K562 (cell line): ENCODE measurements around the gene CYB5R4. TPM values are rescaled to one million over a fixed set of nuclear protein-coding genes. Genes with fewer than 3 reads are reported as not detected.
A peak's percentile ranks its signal among the peaks of the same experiment; 100 is the strongest.

Experiments used
- AFF1 ChIP-seq, 2 experiments: fragments of 450-650 bp; IDR thresholded peaks; 2 replicates each; pipeline ENCODE4 v1.6.1; 2018; ENCODE audit warnings: mild to moderate bottlenecking in 2 of 2, low read depth in 1 of 2; ENCODE audit not compliant: partially characterized antibody in 2 of 2
- ATF7 ChIP-seq: fragments of 450-650 bp; IDR thresholded peaks from 2 replicates; pipeline ENCODE4 v1.7.1; 2014; ENCODE audit warnings: mild to moderate bottlenecking, moderate library complexity
- ESRRB ChIP-seq: fragments of 250-450 bp; sonication (Bioruptor Pico); IDR thresholded peaks from 2 replicates; pipeline ENCODE4 v1.5.0; 2020; ENCODE audit warnings: mild to moderate bottlenecking, moderate library complexity, borderline replicate concordance
- HNRNPLL ChIP-seq: fragments of 200-400 bp; formaldehyde crosslinking; IDR thresholded peaks from 2 replicates; pipeline ENCODE4 v1.6.1; 2017; ENCODE audit warnings: low read length, low read depth, mild to moderate bottlenecking; ENCODE audit not compliant: poor library complexity, severe bottlenecking
- NUFIP1 ChIP-seq: fragments of 450-650 bp; IDR thresholded peaks from 2 replicates; pipeline ENCODE4 v1.6.1; 2018; ENCODE audit not compliant: partially characterized antibody
- POLR2G ChIP-seq: fragments of 200-400 bp; formaldehyde crosslinking; IDR thresholded peaks from 2 replicates; pipeline ENCODE4 v1.6.1; 2017; ENCODE audit warnings: low read depth, mild to moderate bottlenecking, antibody characterized with exemption, low read length, moderate library complexity
- PPARD ChIP-seq: fragments of 250-450 bp; sonication (Bioruptor Pico); IDR thresholded peaks from 2 replicates; pipeline ENCODE4 v1.8.0; 2022; ENCODE audit warnings: inconsistent platforms, mild to moderate bottlenecking, moderate library complexity
- RBBP5 ChIP-seq: fragments of 200-600 bp; sonication (generic); IDR thresholded peaks from 2 replicates; pipeline ENCODE4 v1.6.1; 2012; ENCODE audit warnings: borderline replicate concordance, mild to moderate bottlenecking, low read length, control low read depth, inconsistent platforms; ENCODE audit not compliant: insufficient read depth, poor library complexity, severe bottlenecking
- SP2 ChIP-seq: IDR thresholded peaks from 2 replicates; pipeline ENCODE4 v1.6.1; 2011; ENCODE audit warnings: mild to moderate bottlenecking, low read depth, low read length, moderate library complexity; ENCODE audit not compliant: poor library complexity, severe bottlenecking; ENCODE audit errors: extremely low read depth
- STAT5A ChIP-seq: IDR thresholded peaks from 2 replicates; pipeline ENCODE4 v1.6.1; 2012; ENCODE audit warnings: low read length, inconsistent platforms, borderline replicate concordance
- ZNF699 ChIP-seq: fragments of 250-450 bp; sonication (Bioruptor Pico); IDR thresholded peaks from 2 replicates; pipeline ENCODE4 v1.8.0; 2021; ENCODE audit warnings: mild to moderate bottlenecking, moderate library complexity; ENCODE audit not compliant: insufficient replicate concordance
- ZSCAN29 ChIP-seq: fragments of 450-650 bp; IDR thresholded peaks from 2 replicates; pipeline ENCODE4 v1.6.1; 2017
- polyA plus RNA-seq, 8 experiments: library from polyadenylated mRNA; depleted of rRNA in 4 of 8; stranded (reverse) in 5 of 8; unstranded in 3 of 8; fragments of >200 nt; fragmentation: Nextera tagmentation in 2 of 8; fragmentation: Illumina TruSeq in 1 of 8; extraction: Ambion mirVana in 2 of 8; extraction: Trizol in 1 of 8; gene quantifications; 2 replicates each; pipeline versions ENCODE4 v1.2.1 to v1.2.3, GENCODE V29; 2011 to 2014; ENCODE audit warnings: inconsistent platforms in 1 of 8, missing spikeins in 1 of 8
- total RNA-seq, 7 experiments: library from RNA; depleted of rRNA in 6 of 7; stranded (reverse); fragments of >200 nt in 6 of 7; fragmentation: Illumina TruSeq in 2 of 7; extraction: Trizol in 2 of 7; gene quantifications; 2 replicates each; pipeline versions ENCODE4 v1.2.1 to v1.2.3, GENCODE V29; 2011 to 2021; ENCODE audit warnings: low replicate concordance in 1 of 7
- TF ChIP-seq, protein P1 (sequence below): fragments of 250-450 bp; sonication (Bioruptor Pico); IDR thresholded peaks from 2 replicates; pipeline ENCODE4 v1.4.0; 2020; ENCODE audit warnings: mild to moderate bottlenecking, moderate library complexity
- TF ChIP-seq, protein P2 (sequence below): fragments of 450-650 bp; IDR thresholded peaks from one replicate; pipeline ENCODE4 v1.6.1; 2018; ENCODE audit warnings: mild to moderate bottlenecking, moderate library complexity; ENCODE audit not compliant: partially characterized antibody
- TF ChIP-seq, protein P3 (sequence below): fragments of 450-650 bp; IDR thresholded peaks from 2 replicates; pipeline ENCODE4 v1.6.1; 2016; ENCODE audit warnings: low read depth, mild to moderate bottlenecking, moderate library complexity

The CYB5R4 gene
- total and polyA plus RNA-seq, 9 of the 15 experiments (the other 6 are each of a cell fraction or from before 2014, with no cell fraction given) = 5.9 to 23.1 (median 19.0) TPM

DNA sequence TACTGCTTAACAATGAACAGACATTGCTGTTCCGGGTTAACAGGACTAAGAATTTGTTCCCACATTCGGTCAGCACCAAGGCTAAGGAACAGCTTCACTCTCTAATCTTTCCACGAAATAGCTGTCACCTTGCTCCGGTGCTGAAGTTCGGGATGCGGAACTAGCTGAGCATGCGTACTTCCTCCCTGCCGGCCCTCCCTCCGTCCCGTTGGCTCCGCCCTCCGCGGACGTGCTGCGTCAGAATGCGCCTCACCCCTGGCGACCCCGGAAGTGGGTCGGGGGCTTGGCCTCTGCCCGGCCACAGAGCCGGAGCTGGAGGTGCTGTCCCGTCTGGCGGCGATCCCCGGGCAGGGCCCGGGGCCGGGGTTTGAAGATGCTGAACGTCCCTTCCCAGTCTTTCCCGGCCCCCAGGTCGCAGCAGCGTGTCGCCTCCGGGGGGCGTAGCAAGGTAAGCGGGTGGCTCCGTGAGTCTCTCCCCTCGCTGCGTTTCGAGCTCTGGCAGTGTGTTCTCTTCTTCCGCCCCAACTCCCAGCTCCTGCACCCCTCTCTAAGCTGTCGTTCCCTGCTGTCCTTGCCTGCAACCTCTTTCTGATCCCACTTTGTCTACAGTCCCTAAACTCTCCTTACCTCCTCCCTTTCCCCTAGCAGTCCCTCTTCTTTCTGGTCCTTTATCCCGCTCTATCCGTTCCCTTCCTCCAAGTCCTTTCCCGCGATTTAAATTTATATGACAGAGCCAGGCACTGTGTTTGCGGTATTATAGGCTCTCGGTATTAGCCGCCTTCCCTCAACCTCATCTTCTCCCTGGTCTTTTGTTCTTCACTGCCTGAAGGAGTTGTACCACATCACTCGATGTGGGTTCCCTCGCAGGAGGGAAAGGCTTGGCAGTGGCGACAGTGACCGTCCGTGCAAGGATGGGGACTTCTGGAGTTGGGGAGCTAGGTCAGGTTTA lies at the start of gene CYB5R4 (continued):
- TF ChIP-seq AFF1 (IDR thresholded peaks at IDR 0.05; ENCODE audit: low read depth in 1 of 2, partially characterized antibody in 2 of 2) = peak in 1 of 2 experiments; percentile 100
- peak; percentile 99 for TF ChIP-seq STAT5A
- TF ChIP-seq POLR2G = peak; percentile 95
- TF ChIP-seq, protein P1, sequence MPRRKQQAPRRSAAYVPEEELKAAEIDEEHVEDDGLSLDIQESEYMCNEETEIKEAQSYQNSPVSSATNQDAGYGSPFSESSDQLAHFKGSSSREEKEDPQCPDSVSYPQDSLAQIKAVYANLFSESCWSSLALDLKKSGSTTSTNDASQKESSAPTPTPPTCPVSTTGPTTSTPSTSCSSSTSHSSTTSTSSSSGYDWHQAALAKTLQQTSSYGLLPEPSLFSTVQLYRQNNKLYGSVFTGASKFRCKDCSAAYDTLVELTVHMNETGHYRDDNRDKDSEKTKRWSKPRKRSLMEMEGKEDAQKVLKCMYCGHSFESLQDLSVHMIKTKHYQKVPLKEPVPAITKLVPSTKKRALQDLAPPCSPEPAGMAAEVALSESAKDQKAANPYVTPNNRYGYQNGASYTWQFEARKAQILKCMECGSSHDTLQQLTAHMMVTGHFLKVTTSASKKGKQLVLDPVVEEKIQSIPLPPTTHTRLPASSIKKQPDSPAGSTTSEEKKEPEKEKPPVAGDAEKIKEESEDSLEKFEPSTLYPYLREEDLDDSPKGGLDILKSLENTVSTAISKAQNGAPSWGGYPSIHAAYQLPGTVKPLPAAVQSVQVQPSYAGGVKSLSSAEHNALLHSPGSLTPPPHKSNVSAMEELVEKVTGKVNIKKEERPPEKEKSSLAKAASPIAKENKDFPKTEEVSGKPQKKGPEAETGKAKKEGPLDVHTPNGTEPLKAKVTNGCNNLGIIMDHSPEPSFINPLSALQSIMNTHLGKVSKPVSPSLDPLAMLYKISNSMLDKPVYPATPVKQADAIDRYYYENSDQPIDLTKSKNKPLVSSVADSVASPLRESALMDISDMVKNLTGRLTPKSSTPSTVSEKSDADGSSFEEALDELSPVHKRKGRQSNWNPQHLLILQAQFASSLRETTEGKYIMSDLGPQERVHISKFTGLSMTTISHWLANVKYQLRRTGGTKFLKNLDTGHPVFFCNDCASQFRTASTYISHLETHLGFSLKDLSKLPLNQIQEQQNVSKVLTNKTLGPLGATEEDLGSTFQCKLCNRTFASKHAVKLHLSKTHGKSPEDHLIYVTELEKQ (CRISPR knock-in tag) = no peak
- no peak for TF ChIP-seq ZNF699
- no peak for TF ChIP-seq NUFIP1
- no peak for TF ChIP-seq SP2
- no peak for TF ChIP-seq ESRRB
- TF ChIP-seq ATF7 = peak; percentile 80
- TF ChIP-seq ZSCAN29 = no peak
- no peak for TF ChIP-seq PPARD
- TF ChIP-seq HNRNPLL = peak; percentile 73
- TF ChIP-seq, protein P2, sequence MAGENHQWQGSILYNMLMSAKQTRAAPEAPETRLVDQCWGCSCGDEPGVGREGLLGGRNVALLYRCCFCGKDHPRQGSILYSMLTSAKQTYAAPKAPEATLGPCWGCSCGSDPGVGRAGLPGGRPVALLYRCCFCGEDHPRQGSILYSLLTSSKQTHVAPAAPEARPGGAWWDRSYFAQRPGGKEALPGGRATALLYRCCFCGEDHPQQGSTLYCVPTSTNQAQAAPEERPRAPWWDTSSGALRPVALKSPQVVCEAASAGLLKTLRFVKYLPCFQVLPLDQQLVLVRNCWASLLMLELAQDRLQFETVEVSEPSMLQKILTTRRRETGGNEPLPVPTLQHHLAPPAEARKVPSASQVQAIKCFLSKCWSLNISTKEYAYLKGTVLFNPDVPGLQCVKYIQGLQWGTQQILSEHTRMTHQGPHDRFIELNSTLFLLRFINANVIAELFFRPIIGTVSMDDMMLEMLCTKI = no peak
- TF ChIP-seq RBBP5 = peak; percentile 92
- TF ChIP-seq, protein P3, sequence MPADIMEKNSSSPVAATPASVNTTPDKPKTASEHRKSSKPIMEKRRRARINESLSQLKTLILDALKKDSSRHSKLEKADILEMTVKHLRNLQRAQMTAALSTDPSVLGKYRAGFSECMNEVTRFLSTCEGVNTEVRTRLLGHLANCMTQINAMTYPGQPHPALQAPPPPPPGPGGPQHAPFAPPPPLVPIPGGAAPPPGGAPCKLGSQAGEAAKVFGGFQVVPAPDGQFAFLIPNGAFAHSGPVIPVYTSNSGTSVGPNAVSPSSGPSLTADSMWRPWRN = no peak
